B cell (primary cell): ENCODE measurements around the gene GPR15.

Experiments
- CTCF ChIP-seq: fragments of 200-600 bp; IDR thresholded peaks from one replicate; pipeline ENCODE4 v1.8.0; 2022; ENCODE audit warnings: antibody characterized with exemption, mild to moderate bottlenecking
- EZH2 ChIP-seq: IDR thresholded peaks from 2 replicates; pipeline ENCODE4 v1.6.1; 2012; ENCODE audit warnings: borderline replicate concordance, low read depth, mild to moderate bottlenecking, moderate library complexity, low read length; ENCODE audit not compliant: insufficient read depth, poor library complexity, severe bottlenecking

- no peak for TF ChIP-seq CTCF
- no peak for TF ChIP-seq EZH2
Observed at GRCh38 chr3:98501270-98501669, 30.5 kb upstream of the GPR15 start.
